Ishikawa (cell line): ENCODE measurements around the gene MARCKSL1.

Experiments used
- CEBPB ChIP-seq: IDR thresholded peaks from 2 replicates; pipeline ENCODE4 v1.6.1; 2012
- EP300 ChIP-seq: IDR thresholded peaks from 2 replicates; pipeline ENCODE4 v1.6.1; 2012; ENCODE audit warnings: borderline replicate concordance
- MAX ChIP-seq: IDR thresholded peaks from 2 replicates; pipeline ENCODE4 v1.6.1; 2012
- REST ChIP-seq: IDR thresholded peaks from 2 replicates; pipeline ENCODE4 v1.6.1; 2012; ENCODE audit warnings: low read depth, mild to moderate bottlenecking
- TAF1 ChIP-seq: IDR thresholded peaks from 2 replicates; pipeline ENCODE4 v1.6.1; 2012; ENCODE audit warnings: low read depth, mild to moderate bottlenecking
- TEAD4 ChIP-seq: IDR thresholded peaks from 2 replicates; pipeline ENCODE4 v1.6.1; 2012
- ZBTB7A ChIP-seq: IDR thresholded peaks from 2 replicates; pipeline ENCODE4 v1.6.1; 2012; ENCODE audit warnings: low read depth

GRCh38 chr1:32316903-32317277 is 19.1 kb downstream of the MARCKSL1 start:
- TF ChIP-seq ZBTB7A (no peak), TAF1 (no peak), REST (no peak), CEBPB (no peak), EP300 (no peak), MAX (no peak), TEAD4 (no peak)
